Measurements from ENCODE around the gene PANK1.

DNA sequence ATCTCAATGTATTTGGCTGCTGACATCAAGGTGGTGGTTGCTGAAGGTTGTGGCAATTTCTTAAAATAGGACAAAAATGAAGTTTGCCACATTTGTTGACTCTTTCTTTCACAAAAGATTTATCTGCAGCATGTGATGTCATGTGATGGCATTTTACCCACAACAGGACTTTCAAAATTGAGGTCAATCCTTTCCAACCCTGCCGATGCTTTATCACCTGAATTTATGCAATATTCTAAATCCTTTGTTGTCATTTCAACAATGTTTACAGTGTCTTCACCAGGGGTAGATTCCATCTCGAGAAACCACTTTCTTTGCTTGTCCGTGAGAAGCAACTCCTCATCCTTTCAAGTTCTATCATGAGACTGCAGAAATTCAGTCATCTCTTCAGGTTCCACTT is 69.0 kb downstream of the PANK1 start:
- TF ChIP-seq, protein P1, sequence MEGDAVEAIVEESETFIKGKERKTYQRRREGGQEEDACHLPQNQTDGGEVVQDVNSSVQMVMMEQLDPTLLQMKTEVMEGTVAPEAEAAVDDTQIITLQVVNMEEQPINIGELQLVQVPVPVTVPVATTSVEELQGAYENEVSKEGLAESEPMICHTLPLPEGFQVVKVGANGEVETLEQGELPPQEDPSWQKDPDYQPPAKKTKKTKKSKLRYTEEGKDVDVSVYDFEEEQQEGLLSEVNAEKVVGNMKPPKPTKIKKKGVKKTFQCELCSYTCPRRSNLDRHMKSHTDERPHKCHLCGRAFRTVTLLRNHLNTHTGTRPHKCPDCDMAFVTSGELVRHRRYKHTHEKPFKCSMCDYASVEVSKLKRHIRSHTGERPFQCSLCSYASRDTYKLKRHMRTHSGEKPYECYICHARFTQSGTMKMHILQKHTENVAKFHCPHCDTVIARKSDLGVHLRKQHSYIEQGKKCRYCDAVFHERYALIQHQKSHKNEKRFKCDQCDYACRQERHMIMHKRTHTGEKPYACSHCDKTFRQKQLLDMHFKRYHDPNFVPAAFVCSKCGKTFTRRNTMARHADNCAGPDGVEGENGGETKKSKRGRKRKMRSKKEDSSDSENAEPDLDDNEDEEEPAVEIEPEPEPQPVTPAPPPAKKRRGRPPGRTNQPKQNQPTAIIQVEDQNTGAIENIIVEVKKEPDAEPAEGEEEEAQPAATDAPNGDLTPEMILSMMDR (IDR thresholded peaks at IDR 0.05; ENCODE audit: poor library complexity), result no peak
- TF ChIP-seq EZH2 (IDR thresholded peaks at IDR 0.05; ENCODE audit: borderline replicate concordance), result no peak
- TF ChIP-seq EZH2phosphoT487 (IDR thresholded peaks at IDR 0.05; ENCODE audit: low read depth, severe bottlenecking, unreplicated experiment), result no peak
